COR-L47 (cell line): ENCODE data around the gene OCA2.
"Not testable (repeated sequence)": the region's sequence is repeated elsewhere in the genome, so short reads cannot be mapped to it uniquely, and the experiment has no call there.

Source experiments
- DNase-seq: peaks from one replicate; lab custom pipeline; 2025; lab: John Stamatoyannopoulos, UW

Gene OCA2

DNA sequence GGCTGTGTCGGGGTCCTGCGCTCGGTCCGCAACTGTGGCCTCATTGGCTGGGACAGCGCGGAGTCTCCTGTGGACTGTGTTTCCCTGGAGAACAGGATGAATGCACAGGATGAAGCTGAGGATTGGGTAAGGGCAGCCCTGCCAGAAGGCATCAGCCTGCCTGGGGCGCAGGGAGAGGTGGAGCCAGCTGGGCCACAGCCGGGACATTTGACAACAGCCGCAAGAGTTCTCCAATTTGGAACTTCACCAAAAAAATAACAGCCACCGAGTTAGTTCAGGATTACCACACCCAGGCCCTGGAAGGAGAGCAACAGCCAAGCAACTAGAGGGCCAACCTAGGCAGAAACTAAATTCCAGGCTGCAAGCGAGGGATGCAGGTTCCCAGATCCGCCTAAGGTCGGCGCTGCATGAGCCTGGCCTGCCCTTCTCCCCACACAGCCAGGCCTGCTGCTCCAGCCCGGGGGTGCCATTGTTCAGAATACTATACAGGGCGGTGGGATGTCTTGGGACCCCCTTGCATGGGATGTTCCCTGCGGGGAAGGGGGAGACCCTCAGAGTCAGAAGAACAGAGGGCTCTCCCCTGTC is 229.3 kb downstream of the OCA2 start:
- no peak for DNase-seq

DNA sequence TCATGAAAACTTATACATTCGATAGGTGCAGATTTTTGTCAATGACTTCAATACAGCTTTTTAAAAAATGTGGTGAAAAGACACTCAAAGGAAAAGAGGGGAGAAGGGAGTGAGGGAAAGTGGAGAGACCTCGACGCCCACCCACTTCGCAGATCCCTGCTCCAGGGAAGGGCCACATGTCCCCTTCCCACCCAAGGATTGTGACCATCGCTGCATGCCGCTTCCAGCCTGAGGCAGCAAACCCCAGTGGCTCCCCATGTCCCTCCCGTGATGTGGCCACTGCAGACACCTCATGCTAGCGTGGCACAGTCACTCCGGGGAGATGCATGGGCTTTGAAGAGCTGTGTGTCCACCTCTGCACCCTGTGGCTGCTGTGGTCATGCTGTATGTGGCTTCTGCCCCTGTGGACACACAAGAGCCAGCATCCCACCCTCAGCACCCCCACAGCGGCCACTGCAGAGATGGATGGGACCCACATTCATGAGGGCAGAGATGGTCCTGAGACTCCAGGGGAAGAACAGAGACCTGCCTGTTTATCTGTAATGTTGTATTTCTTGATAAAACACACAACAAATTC is 230.2 kb downstream of the OCA2 start:
- no peak for DNase-seq

DNA sequence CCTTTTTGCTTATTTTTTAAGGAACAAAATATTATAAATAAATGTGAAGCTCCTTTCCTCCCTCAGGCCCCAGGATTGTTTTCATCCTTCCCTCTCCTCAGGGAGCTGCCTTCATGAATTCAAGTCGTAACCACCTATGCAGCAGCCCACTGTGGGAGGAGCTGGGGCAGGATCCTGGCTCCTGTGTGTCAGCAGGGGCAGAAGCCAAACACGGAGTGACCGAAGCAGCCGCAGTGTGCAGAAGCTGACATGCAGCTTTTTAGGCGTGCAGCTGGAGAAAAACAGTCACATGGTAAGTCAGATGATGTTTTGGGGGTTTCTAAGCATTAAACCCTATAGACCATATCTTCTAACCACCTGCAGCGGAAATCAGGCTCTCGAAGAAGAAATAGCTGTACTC is 231.3 kb downstream of the OCA2 start:
- no peak for DNase-seq

DNA sequence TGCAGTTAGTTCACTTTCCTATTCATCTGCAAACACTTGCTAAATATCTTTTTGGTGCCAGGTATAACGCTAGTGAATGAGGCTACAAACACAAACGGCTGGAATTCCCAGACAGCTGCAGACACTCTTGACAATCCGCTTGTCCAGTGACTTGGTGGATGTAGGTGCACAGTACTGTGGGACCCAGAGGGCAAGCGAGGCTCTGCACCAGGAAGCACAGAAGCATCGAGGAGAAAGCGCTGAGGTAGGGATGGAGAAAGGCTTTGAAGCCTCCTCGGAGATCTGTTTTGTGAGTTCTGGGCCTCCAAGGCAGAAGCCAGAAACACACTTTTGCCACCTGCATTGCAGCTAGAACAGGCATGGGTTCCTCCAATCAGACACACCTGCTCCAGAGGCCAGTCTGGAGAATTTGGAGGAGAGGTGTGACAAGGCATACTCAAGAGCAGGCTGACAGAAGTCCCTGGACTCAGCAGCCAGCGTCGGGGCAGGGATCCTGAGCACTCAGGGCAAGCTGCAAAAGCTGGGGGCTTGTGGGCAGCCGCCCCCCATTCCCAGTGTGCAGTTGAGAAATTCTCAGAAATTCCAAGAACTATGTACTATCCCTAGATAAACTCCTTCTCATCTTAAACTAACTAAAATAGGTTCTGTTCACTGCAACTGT is 232.5 kb downstream of the OCA2 start:
- no peak for DNase-seq

DNA sequence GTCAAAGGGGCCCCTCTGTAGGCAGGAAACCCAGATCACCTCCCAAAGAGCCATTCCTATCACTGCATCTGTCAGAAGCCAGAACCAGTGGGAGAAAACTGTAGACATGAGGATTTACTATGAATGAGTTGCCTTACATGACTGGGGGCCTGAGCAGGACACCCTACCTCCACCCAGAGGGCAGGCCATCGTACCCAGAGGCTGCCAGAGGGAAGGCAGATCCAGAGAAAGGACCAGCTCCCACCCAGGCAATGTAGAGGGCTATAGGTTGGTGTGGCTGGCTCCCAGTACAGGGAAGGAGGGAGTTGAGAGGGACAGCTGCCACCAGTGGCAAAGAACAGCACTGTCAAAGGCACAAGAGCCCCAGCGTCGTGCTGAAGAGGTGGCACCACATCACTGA is 233.2 kb downstream of the OCA2 start:
- no peak for DNase-seq

DNA sequence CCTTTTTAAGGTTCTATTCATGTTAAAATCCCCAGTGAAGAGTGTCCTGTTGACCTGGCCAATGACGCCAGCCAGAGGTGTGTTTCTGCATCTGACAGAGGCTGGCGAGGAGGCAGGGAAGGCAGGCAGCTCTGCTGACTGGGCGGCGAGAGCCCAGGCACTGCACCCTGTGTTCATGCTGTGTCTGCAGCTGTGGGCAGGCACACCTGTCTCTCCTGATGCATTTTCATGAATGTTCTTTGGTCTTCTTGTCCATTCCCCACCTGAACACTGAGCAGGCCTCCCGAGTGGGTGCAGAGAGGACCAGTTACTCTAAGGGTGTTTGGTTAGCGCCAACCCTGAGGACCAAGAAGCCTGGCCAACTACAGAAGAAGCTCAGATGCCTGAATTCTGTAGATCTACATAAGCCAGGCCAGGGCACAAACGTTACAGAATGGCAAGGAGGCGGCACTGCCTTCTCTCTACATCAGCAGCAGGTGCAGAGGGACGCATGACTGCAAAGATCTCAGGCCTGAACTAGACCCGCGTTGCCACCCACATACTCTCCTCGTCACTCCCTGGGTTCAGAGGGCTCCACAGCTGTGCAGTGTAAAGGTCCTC is 233.7 kb downstream of the OCA2 start:
- no peak for DNase-seq

DNA sequence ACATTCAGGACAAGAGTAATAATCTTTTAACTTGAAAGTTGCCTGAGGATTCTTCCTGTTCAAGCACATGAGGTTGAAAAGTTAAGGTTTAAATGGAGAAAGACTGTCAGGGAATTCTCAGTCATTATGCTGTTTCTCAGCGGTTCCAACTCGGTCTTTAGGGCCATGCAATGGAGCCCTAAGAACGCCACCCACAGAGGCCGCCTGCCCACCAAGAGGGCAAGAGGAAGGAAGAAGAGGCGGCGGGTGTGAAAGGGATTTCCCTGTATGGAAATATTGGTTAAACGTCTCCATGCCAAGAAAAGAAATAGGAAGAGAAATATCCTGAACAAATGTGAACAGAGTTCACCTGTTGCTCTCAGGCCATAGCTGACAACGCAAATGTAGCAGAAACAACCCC is 234.4 kb downstream of the OCA2 start:
- DNase-seq = no peak

DNA sequence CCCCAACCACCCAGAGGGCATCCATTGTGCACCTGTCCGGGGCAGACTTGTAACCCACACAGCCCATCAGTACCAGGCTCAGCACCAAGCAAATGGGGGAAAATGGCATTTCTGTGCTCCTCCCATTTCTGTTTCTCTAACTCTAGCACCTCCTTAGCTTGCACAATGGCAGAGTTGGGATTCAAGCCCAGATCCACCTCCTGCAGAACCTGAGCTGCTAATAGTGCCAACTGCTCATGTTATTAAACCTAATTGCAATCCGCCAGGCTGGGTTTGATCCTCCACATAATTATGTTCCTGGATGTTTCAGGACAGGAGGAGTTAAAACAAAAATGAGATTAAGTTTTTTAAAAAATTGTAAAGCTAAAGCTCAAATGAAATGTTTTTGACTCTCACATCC is 235.0 kb downstream of the OCA2 start:
- DNase-seq = peak; percentile 26

DNA sequence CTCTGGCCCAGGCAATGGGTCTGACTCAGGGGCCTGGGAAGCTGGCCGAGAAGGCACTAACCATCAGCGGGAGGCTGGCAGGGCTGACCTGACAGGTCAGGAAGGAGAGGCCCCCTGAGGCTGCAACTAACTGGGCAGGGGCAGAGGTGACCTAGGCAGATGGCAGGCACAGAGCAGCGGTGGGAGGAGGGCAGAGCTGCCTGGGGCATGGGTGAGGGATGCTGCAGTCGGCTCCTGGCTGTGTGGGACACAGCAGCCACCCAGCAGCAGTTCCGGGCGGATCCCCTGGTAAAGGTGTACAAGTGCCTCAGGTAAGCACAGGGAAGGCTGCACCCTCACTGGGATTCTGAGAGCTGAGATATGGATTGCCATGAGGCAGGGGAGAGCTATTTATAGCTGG is 236.1 kb downstream of the OCA2 start:
- no peak for DNase-seq

DNA sequence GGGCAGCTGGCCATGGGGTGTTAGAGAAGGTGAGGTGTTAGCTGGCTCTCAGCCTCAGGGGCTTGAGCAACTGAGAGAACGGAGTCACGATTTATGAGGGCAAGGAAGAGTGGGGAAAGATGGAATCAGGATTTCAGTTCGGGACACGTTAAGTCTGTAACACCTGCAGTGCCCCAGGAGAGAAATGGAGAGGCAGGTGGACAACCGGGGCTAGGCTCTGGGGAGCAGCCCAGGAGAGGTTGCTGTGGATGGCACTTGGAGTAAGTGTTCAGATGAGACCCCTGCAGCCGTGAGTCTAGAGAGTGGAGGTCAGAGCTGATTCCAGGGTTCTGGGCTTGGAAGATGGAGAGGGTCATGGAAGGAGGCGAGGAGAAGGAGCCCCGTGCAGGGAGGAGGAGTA is 237.9 kb downstream of the OCA2 start:
- no peak for DNase-seq

DNA sequence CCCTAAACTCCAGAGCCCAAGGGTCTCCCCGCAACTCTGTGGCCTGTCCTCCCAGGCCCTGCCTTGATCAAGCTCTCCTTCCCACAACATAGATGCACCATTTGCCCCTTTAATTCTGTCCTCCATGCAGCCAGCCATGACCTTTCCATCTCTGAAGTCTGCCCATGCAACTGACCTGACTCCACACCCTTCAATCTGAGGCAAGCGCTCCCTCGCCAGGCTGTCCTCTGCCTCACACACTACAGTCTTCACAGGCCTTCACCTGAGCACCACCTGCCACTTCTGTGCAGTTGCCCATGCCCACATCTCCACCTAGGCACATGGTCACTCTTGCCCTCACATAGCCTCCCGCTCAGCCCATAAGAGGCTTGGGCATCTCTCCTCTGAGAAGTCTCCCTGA is 244.0 kb downstream of the OCA2 start:
- no peak for DNase-seq

DNA sequence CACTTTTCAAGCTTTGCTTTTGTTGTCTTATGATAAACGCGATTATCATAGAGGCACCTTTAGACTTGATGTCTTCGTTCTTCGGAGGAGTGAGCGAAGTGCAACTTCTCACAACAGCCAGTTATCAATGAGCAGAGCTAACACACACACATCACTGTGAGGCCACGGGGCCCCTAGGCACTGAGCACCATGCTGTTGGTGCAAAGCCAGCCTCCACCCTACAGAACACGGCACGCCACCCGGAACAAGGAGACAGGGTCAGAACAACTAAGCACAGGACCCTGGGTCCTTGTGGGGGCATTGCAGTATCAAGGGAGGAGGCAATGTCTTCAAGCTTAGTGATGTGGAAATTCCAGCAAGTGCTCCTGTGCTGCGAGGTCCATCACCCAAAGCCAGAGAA is 244.5 kb downstream of the OCA2 start:
- no peak for DNase-seq

DNA sequence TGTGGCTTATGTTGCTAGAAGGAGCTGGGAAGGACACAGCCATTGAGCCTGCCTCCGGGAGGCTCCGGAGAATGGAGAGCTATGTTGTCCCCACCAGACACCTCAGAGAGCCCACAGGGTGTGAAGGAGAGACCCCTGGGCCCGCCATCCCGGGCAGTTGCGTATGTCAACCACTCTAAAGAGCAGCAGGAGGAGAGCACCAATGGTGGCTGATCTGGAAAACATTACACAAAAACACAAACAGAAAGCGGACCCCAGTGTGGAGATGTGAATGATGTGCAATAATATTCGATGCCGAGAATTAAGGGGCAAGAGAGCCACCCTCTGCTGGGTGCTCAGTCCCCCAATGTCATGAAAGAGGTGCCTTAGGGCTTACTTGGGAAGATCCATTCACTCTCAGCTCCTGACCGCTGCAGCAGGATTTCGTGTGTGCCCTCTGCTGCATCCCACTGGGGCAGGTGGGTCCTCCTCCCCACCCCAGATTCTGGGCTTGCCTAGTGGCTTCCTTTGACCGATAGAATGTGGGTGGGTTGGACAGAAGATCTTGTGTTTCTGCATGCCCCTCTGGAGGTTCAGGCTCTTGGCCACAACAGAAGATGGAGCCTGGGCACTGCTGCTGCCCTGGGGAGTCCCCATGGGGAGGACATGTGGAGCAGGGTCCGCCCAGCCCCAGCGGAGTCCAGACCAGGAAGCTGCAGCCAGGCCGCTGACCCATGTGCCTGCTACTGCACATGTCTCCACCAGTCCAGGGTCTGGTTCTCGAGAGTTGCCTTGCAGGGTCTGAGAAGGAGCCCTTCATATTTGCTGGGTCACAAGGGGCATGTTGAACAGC is 245.3 kb downstream of the OCA2 start:
- no peak for DNase-seq

DNA sequence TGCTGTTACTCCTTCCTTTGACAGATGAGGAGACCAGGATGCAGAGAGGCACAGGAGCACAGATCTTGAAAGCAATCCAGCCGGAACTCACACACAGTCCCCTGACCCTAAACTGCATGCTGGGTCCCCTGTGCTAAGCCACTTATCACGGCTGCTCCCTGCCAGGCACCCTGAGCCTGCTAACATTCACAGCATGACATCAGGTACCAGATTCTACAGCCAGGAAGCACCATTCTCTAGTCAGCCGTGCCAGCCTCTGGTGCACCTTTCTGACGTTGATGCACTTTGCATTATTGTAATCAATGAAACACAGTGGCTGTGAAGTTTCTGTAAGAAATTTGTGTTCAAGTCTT is 247.3 kb downstream of the OCA2 start:
- no peak for DNase-seq

DNA sequence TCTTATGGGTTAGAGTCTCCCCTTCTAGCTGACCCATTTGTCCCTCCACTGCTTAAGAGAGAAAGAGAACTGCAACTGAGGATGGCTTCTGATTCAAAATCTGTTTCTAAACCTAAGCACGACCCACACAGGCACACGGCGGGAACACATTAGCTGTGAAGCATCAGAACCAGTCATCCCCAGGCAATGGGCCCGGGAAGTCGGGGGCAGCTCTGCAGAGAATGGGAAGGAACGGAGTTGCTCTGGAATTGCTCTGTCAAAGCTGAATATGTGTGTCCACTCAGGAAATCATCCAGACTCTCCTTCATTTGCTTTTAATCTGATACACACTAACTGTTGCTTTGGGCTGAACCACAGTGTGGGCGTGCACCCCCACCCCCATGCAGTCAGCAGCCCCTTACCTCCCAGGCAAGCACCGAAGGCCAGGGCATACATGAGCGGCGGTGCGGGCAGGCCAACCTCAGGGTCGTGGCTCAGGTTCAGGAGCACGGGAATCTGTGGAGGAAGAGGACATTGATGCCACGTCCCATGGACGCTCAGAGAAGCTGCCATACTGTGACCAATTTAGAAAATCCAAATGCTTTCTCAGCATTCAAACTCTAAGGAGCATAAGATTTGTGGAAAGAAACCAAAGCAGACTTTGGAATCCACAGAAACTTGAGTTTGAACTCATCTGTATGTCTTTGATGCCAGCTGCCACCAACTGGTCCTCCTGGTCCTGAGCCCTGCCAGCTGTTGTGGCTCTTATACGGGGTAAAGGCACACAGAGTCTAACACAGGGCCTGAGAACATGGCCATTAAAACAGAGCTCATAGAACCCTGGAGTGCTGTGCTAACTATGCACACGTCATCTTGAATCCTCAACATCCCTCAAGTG is 247.9 kb downstream of the OCA2 start:
- DNase-seq = no peak

DNA sequence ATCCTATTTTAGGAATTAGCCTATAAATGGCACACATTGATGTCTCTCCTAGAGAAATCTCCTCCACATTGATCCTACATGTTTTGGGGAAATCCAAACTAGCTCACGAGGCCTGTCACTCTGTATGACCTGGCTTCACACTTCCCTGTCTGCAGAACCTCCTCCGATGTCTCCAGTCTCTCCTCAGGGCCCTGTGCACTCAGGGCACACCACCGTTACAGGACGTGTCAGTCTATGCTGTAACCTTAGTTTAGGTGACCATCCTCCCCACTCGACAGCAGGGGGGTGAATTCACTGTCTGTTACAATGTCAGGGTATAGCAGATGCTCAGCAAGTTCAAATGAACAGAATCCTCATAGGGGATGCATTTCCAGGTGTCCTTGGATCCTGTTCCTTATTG is 249.1 kb downstream of the OCA2 start:
- DNase-seq = no peak

DNA sequence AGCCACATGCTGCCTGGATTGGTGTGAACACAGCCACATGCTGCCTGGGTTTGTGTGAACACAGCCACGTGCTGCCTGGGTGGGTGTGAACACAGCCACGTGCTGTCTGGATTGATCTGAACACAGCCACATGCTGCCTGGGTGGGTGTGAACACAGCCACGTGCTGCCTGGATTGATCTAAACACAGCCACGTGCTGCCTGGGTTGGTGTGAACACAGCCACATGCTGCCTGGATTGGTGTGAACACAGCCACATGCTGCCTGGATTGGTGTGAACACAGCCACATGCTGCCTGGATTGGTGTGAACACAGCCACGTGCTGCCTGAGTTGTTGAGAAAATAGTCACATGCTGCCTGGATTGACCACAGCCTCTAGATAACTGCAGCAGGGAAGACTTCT is 250.2 kb downstream of the OCA2 start:
- DNase-seq = not testable (repeated sequence)

DNA sequence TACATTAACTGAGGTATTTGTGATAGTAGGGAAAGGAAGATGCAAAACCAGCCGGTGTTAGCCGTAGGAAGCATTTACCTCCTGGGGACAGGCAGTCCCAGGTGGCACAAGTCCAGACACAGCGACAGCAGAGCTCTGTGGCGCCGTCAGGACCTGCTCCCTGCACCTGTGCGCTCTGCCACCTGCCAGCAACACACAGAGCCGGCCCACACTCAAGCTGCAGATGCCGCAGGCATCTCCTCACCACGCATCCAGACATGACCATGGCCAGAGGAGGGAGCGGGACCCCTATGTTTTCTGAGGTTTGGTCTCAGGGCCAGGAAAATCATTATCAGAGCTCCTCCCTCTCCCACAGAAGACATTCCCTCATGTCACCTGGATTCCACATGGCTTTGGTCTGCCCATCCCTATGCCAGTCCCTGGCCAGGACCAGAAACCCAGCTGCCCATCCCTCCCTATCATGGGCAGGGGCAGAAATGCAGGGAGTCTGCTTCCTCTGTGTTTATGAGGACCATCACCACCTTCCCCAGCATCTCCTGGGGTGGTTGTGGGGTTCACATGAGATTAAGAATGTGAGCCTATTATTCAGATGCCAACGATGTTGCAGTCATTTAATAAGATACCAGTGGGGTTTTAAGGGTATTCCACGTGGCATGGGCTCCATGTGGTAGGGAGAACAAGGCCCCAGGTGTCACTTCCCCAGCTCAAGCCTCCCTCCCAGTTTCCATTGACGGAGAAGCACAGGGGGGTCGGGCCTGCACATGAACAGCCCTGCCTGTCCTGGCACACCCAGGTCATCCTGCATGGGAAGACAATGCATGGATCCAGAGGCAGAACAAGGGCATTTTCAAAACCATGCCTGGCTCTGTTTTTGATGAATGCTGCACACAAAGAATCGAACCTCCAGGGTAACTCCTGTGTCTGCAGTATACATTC is 251.1 kb downstream of the OCA2 start:
- peak; percentile 88 for DNase-seq

DNA sequence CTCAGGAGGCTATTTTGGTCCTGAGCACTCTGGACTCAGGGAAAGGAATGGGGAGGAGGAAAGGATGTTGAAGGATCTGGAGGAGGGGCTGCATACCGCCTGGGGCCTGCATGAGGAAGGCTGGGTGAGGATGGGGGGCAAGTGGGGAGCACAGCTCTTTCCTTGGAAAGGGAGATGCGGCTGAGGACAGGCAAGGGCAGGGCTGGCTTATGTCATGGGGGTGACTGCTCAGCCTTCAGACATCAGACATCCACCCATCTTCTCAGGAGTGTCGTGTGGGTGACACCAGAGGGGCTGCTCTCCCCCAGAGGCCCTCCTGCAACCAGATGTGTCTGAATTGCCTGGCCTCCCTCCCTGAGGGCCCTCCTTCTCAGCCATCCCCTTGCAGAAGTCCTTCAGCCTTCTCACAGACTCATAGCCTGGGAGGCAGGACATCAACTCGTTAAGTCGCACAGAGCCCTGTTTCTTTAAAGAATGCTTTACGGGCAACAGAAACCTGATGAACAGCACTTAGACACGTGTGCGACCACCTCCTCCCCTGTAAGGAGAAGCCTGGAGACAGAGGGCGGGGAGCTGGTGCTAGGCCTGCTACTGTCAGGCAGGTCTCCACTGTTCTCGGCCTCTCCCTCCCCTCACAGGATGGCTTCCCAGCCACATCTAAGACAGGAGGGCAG is 252.3 kb downstream of the OCA2 start:
- DNase-seq = no peak
